PC-3 (cell line): ENCODE data around the gene CD160. TPM values are rescaled to one million over a fixed set of nuclear protein-coding genes. Genes with fewer than 3 reads are reported as not detected.

Experiments used
- ATAC-seq: fragments of 200-7000 bp; cut with Tn5 transposase; 2 replicates; pipeline ENCODE4 v1.9.1; 2020; ENCODE audit warnings: mild to moderate bottlenecking, moderate library complexity
- BruUV-seq: library from RNA; stranded (reverse); fragments of 400-500 nt; replicated peaks from 2 replicates; lab custom pipeline; 2021; lab: Mats Ljungman, UMichigan
- CTCF ChIA-PET: fragments of 300-600 bp; sonication (Branson Sonifier 250); formaldehyde crosslinking; loops from one replicate; lab custom pipeline; 2022; ENCODE audit warnings: antibody characterized with exemption; lab: Charles Lee
- POLR2A ChIA-PET: fragments of 300-600 bp; sonication (Branson Sonifier 250); formaldehyde crosslinking; loops from one replicate; lab custom pipeline; 2022; ENCODE audit warnings: antibody characterized with exemption; ENCODE audit not compliant: unreplicated experiment; lab: Charles Lee
- DNase-seq: peaks from one replicate; pipeline ENCODE4 v3.0.0-alpha.2; 2015
- H2AFZ ChIP-seq: fragments of 300-600 bp; sonication (generic); 2 replicates; pipeline ENCODE4 v1.6.0; 2016; ENCODE audit warnings: antibody characterized with exemption, low read length
- H3F3A ChIP-seq: fragments of 300-600 bp; sonication (generic); one replicate; pipeline ENCODE4 v1.6.0; 2017; ENCODE audit warnings: antibody characterized with exemption, low read length, control low read depth, mild to moderate bottlenecking; ENCODE audit not compliant: unreplicated experiment
- H3K27ac ChIP-seq: fragments of 300-600 bp; sonication (generic); 2 replicates; pipeline ENCODE4 v1.5.1; 2016; ENCODE audit warnings: mild to moderate bottlenecking, low read length
- H3K27me3 ChIP-seq: fragments of 300-600 bp; sonication (generic); 2 replicates; pipeline ENCODE4 v1.6.1; 2016; ENCODE audit warnings: low read length, mixed read lengths
- H3K36me3 ChIP-seq: fragments of 300-600 bp; sonication (generic); 2 replicates; pipeline ENCODE4 v1.6.1; 2016; ENCODE audit warnings: low read depth, mixed run types, low read length, mixed read lengths
- H3K4me1 ChIP-seq: fragments of 300-600 bp; sonication (generic); 2 replicates; pipeline ENCODE4 v1.5.1; 2016; ENCODE audit warnings: low read length; ENCODE audit not compliant: insufficient read depth
- H3K4me2 ChIP-seq: fragments of 300-600 bp; sonication (generic); 2 replicates; pipeline ENCODE4 v1.6.0; 2016; ENCODE audit warnings: low read length
- H3K4me3 ChIP-seq: fragments of 300-600 bp; sonication (generic); 2 replicates; pipeline ENCODE4 v1.5.1; 2016; ENCODE audit warnings: mild to moderate bottlenecking, low read length, mixed read lengths
- H3K79me2 ChIP-seq: fragments of 300-600 bp; sonication (generic); 2 replicates; pipeline ENCODE4 v1.6.1; 2017; ENCODE audit warnings: low read length, mixed read lengths
- H3K9ac ChIP-seq: fragments of 300-600 bp; sonication (generic); 2 replicates; pipeline ENCODE4 v1.6.0; 2016; ENCODE audit warnings: mild to moderate bottlenecking, low read length
- H3K9me2 ChIP-seq: fragments of 300-600 bp; sonication (generic); replicated peaks from 2 replicates; pipeline ENCODE4 v1.6.1; 2016; ENCODE audit warnings: mixed run types, low read length, mixed read lengths
- H3K9me3 ChIP-seq: fragments of 300-600 bp; sonication (generic); 2 replicates; pipeline ENCODE4 v1.6.1; 2016; ENCODE audit warnings: low read length, mixed read lengths
- H4K20me1 ChIP-seq: fragments of 300-600 bp; sonication (generic); 2 replicates; pipeline ENCODE4 v1.6.1; 2016; ENCODE audit warnings: low read length, mixed read lengths
- EZH2 ChIP-seq: fragments of 300-600 bp; sonication (generic); IDR thresholded peaks from one replicate; pipeline ENCODE4 v1.6.1; 2017; ENCODE audit warnings: antibody characterized with exemption, mild to moderate bottlenecking, low read length; ENCODE audit not compliant: unreplicated experiment
- EZH2phosphoT487 ChIP-seq: fragments of 300-600 bp; sonication (generic); IDR thresholded peaks from 2 replicates; pipeline ENCODE4 v1.6.1; 2018; ENCODE audit warnings: mild to moderate bottlenecking, antibody characterized with exemption, low read length, borderline replicate concordance
- intact Hi-C: fragments of 100-400 bp; cut with micrococcal nuclease; formaldehyde crosslinking; loops from 2 replicates; pipeline ENCODE4 v1.9.0; 2023
- total RNA-seq: library from RNA; depleted of rRNA; stranded (reverse); fragments of >200 nt; gene quantifications from 2 replicates; pipeline ENCODE4 v1.2.3, GENCODE V29; 2014
- TF ChIP-seq, protein P1 (sequence below): fragments of 300-600 bp; sonication (generic); conservative IDR thresholded peaks from 2 replicates; pipeline ENCODE4 v1.5.1; 2017; ENCODE audit warnings: antibody characterized with exemption, low read depth, mild to moderate bottlenecking, low read length

CD160 gene
- total RNA-seq, 1 experiment from 2014 or later = not detected

DNA sequence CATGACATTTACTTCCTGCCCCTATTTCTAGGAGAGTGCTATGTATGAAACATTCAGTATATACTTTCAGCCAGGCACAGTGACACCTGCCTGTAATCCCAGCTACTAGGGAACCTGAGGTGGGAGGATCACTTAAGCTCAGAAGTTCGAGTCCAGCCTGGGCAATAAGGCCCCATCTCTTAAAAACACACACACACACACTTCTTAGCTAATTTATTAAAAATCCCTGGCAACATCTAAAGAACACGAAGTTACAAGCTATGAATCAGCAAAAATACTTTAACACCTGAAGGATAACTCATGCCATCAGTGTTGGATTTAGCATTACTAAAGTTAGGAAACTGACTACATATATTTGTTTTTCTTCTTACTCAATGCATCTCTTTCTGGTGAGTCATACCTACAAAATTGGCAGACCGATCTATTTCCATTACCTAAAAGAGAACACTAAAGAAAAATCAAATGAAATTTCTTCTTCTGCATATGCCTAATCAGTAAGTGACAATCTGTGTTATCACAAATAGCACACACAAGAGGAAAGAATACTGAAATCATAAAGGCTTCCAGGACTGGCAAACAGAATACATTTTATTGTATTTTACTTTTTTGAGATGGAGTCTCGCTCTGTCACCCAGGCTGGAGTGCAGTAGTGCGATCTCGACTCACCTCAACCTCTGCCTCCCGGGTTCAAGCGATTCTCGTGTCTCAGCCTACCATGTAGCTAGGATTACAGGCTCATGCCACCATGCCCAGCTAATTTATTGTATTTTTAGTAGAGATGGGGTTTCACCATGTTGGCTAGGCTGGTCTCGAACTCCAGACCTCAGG, 63.2 kb downstream of the CD160 start:
- intact Hi-C loops = loop anchor here (1.0 kb wide), 2 partner anchors 42 kb away; partner anchors contain the start of genes POLR3C and RNF115
- Histone ChIP-seq H3K36me3 (no peaks in the 10 kb centered on the region; the same call in 1 of the 2 replicates), H3K9me3 (no peaks in the 10 kb centered on the region), H2AFZ (no peak overlapping the region), H3K4me3 (no peak overlapping the region), H3K4me1 (peaks cover 40% of the 10 kb centered on the region), H3K9me2 (no peaks in the 10 kb centered on the region), H3K27ac (peak overlapping the region; percentile 85), H3K4me2 (peak overlapping the region; percentile 49), H3F3A (peaks cover 3% of the 10 kb centered on the region), H4K20me1 (no peaks in the 10 kb centered on the region), H3K9ac (peak overlapping the region; percentile 18; the same call in 1 of the 2 replicates), H3K79me2 (peaks cover 15% of the 10 kb centered on the region), H3K27me3 (no peaks in the 10 kb centered on the region)
- ChIA-PET POLR2A (interaction anchor here (0.6 to 0.7 kb wide), 2 partner anchors 31 to 42 kb away, joined by 3 to 4 read pairs; no protein-coding TSS in a partner anchor), CTCF (interaction anchor here (0.6 to 0.7 kb wide), 2 partner anchors 22 to 41 kb away, joined by 3 read pairs; partner anchors contain the start of genes POLR3C and RNF115)
- DNase-seq (peak; percentile 97), ATAC-seq (peak; percentile 86)
- TF ChIP-seq, protein P1, sequence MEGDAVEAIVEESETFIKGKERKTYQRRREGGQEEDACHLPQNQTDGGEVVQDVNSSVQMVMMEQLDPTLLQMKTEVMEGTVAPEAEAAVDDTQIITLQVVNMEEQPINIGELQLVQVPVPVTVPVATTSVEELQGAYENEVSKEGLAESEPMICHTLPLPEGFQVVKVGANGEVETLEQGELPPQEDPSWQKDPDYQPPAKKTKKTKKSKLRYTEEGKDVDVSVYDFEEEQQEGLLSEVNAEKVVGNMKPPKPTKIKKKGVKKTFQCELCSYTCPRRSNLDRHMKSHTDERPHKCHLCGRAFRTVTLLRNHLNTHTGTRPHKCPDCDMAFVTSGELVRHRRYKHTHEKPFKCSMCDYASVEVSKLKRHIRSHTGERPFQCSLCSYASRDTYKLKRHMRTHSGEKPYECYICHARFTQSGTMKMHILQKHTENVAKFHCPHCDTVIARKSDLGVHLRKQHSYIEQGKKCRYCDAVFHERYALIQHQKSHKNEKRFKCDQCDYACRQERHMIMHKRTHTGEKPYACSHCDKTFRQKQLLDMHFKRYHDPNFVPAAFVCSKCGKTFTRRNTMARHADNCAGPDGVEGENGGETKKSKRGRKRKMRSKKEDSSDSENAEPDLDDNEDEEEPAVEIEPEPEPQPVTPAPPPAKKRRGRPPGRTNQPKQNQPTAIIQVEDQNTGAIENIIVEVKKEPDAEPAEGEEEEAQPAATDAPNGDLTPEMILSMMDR = no peak
- TF ChIP-seq EZH2 = no peak
- TF ChIP-seq EZH2phosphoT487 = no peak
- TSS peak; percentile 73 for BruUV-seq

DNA sequence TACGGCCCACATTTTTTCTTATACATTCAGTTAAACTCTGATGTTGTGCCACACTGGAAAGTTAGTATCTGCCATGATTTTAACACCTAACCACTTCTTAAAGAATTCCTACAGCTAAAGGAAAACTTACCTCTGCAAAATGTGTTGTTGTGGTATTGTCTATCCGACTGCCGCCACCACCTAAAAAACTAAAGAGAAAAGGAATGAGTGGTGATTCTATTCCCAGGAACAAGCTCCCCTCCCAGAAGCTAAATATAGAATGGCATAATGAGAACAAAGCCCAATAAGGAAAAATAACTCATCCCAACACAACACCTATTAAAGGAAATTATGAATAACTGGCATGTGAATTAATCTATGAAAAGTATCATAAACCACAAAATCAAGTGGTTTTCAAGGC, 65.1 kb downstream of the CD160 start:
- POLR2A ChIA-PET = no interaction called here
- H3K79me2 ChIP-seq = peaks cover 15% of the 10 kb centered on the region
- peaks cover 40% of the 10 kb centered on the region for H3K4me1 ChIP-seq
- H3K36me3 ChIP-seq = peaks cover 3% of the 10 kb centered on the region
- no peak overlapping the region for H3K27ac ChIP-seq
- no peaks in the 10 kb centered on the region for H3K9me2 ChIP-seq
- H3F3A ChIP-seq = peaks cover 3% of the 10 kb centered on the region
- CTCF ChIA-PET = no interaction called here
- H3K4me3 ChIP-seq = no peak overlapping the region
- H2AFZ ChIP-seq = no peak overlapping the region
- no peak for DNase-seq
- no peaks in the 10 kb centered on the region for H3K27me3 ChIP-seq
- intact Hi-C loops = no loop called here
- H4K20me1 ChIP-seq = no peaks in the 10 kb centered on the region
- no peak for ATAC-seq
- H3K9ac ChIP-seq = no peak overlapping the region
- TF ChIP-seq EZH2phosphoT487 (no peak), EZH2 (no peak)
- H3K9me3 ChIP-seq = no peaks in the 10 kb centered on the region
- BruUV-seq = no TSS peak
- H3K4me2 ChIP-seq = no peak overlapping the region

DNA sequence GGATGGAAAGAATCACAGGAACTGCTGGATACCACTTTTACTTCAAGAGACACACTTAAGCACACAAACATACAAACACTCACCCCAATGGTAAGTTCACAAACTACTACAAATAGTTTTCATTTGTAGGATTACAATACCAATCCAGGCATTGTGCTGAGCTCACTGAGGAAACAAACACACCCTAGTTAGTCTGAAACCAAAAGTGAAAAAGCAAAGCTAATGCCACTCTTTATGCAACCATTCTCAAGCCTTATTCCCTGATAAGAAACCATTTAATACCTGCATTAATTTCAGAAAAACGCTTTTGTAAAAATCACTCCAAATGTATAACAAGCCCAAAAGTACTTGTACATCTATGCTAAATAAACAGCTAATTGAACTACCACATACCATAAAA, 66.2 kb downstream of the CD160 start:
- H3K9ac ChIP-seq = no peak overlapping the region
- no TSS peak for BruUV-seq
- H3K4me1 ChIP-seq = peaks cover 40% of the 10 kb centered on the region
- H2AFZ ChIP-seq = no peak overlapping the region
- ATAC-seq (peak; percentile 8; the same call in 1 of the 2 replicates), DNase-seq (peak; percentile 18)
- peaks cover 3% of the 10 kb centered on the region for H3F3A ChIP-seq
- TF ChIP-seq EZH2 (no peak), EZH2phosphoT487 (no peak)
- TF ChIP-seq, protein P1 = no peak
- H3K27me3 ChIP-seq = no peaks in the 10 kb centered on the region
- no peaks in the 10 kb centered on the region for H3K9me2 ChIP-seq
- peaks cover 3% of the 10 kb centered on the region for H3K36me3 ChIP-seq
- no peak overlapping the region for H3K27ac ChIP-seq
- POLR2A ChIA-PET = interaction anchor here (0.6 kb wide), 1 partner anchor 17 kb away, joined by 4 read pairs; no protein-coding TSS in a partner anchor
- intact Hi-C loops = no loop called here
- peaks cover 15% of the 10 kb centered on the region for H3K79me2 ChIP-seq
- CTCF ChIA-PET = interaction anchor here (0.5 to 0.7 kb wide), 2 partner anchors 55 to 58 kb away, joined by 3 read pairs; no protein-coding TSS in a partner anchor
- H3K9me3 ChIP-seq = no peaks in the 10 kb centered on the region
- H3K4me3 ChIP-seq = no peak overlapping the region
- H3K4me2 ChIP-seq = 0 out of 2 replicates have a peak overlapping the region, but pooled peaks have one; percentile 2
- no peaks in the 10 kb centered on the region for H4K20me1 ChIP-seq
